PC-9 (cell line): ENCODE measurements around the gene GLIPR1L2. TPM values are rescaled to one million over a fixed set of nuclear protein-coding genes. Genes with fewer than 3 reads are reported as not detected.
"Not testable (repeated sequence)": the region's sequence is repeated elsewhere in the genome, so short reads cannot be mapped to it uniquely, and the experiment has no call there.

Source experiments
- Bru-seq: library from RNA; stranded (reverse); fragments of 400-500 nt; gene quantifications from one replicate; lab custom pipeline; 2021; lab: Mats Ljungman, UMichigan
- BruChase-seq, 2 experiments: library from RNA; stranded (reverse); fragments of 400-500 nt; gene quantifications; one replicate each; lab custom pipeline; 2021; lab: Mats Ljungman, UMichigan
- BruUV-seq: library from RNA; stranded (reverse); fragments of 400-500 nt; replicated peaks from 2 replicates; lab custom pipeline; 2021; lab: Mats Ljungman, UMichigan
- CTCF ChIA-PET: fragments of 300-600 bp; sonication (Branson Sonifier 250); formaldehyde crosslinking; loops from one replicate; lab custom pipeline; 2022; ENCODE audit warnings: antibody characterized with exemption; lab: Charles Lee
- POLR2A ChIA-PET: fragments of 300-600 bp; sonication (Branson Sonifier 250); formaldehyde crosslinking; loops from one replicate; lab custom pipeline; 2022; ENCODE audit warnings: antibody characterized with exemption; ENCODE audit not compliant: unreplicated experiment; lab: Charles Lee
- DNase-seq, 2 experiments: peaks; one replicate each; pipeline versions ENCODE4 v3.0.0 to v3.0.0-alpha.2; 2015 to 2022; ENCODE audit warnings: mixed read lengths in 1 of 2
- H2AFZ ChIP-seq: fragments of 200-600 bp; sonication (generic); 2 replicates; pipeline ENCODE4 v1.8.1; 2017; ENCODE audit warnings: antibody characterized with exemption
- H3F3A ChIP-seq: fragments of 200-600 bp; sonication (generic); 2 replicates; pipeline ENCODE4 v1.8.1; 2017; ENCODE audit warnings: antibody characterized with exemption, mild to moderate bottlenecking, low read depth; ENCODE audit not compliant: insufficient read depth
- H3K27ac ChIP-seq: fragments of 200-600 bp; sonication (generic); 2 replicates; pipeline ENCODE4 v1.6.1; 2016; ENCODE audit warnings: mixed run types
- H3K27me3 ChIP-seq: fragments of 200-600 bp; sonication (generic); 2 replicates; pipeline ENCODE4 v1.6.1; 2016; ENCODE audit warnings: low read depth, mixed run types; ENCODE audit not compliant: insufficient read depth
- H3K36me3 ChIP-seq: fragments of 200-600 bp; sonication (generic); 2 replicates; pipeline ENCODE4 v1.6.1; 2016; ENCODE audit warnings: low read depth, mixed run types
- H3K4me1 ChIP-seq: fragments of 200-600 bp; sonication (generic); replicated peaks from 2 replicates; pipeline ENCODE4 v1.6.1; 2016; ENCODE audit warnings: mixed run types; ENCODE audit not compliant: insufficient read depth
- H3K4me2 ChIP-seq: fragments of 200-600 bp; sonication (generic); 2 replicates; pipeline ENCODE4 v1.6.1; 2017; ENCODE audit warnings: mixed run types
- H3K4me3 ChIP-seq: fragments of 200-600 bp; sonication (generic); 2 replicates; pipeline ENCODE4 v1.6.1; 2016; ENCODE audit warnings: mixed run types
- H3K79me2 ChIP-seq: fragments of 200-600 bp; sonication (generic); 2 replicates; pipeline ENCODE4 v1.6.1; 2017; ENCODE audit warnings: low read depth, mixed run types
- H3K9me2 ChIP-seq: fragments of 200-600 bp; sonication (generic); 2 replicates; pipeline ENCODE4 v1.8.1; 2017; ENCODE audit warnings: mild to moderate bottlenecking; ENCODE audit not compliant: insufficient read depth
- H3K9me3 ChIP-seq: fragments of 200-600 bp; sonication (generic); 2 replicates; pipeline ENCODE4 v1.8.1; 2016; ENCODE audit warnings: low read depth; ENCODE audit not compliant: insufficient read depth
- H4K20me1 ChIP-seq: fragments of 200-600 bp; sonication (generic); 2 replicates; pipeline ENCODE4 v1.8.1; 2017; ENCODE audit not compliant: insufficient read depth
- EZH2 ChIP-seq: fragments of 200-600 bp; sonication (generic); IDR thresholded peaks from 2 replicates; pipeline ENCODE4 v1.8.0; 2017; ENCODE audit warnings: antibody characterized with exemption, low read depth
- intact Hi-C: fragments of 100-400 bp; cut with micrococcal nuclease; formaldehyde crosslinking; loops from one replicate; pipeline ENCODE4 v1.10.0; 2022; ENCODE audit not compliant: unreplicated experiment
- long read RNA-seq: library from polyadenylated mRNA; stranded (forward); transcript quantifications from one replicate; pipeline ENCODE4 v2.0.0, GENCODE V29; 2022
- total RNA-seq: library from RNA; stranded (reverse); gene quantifications from 2 replicates; pipeline ENCODE4 v1.2.3, GENCODE V29; 2021
- TF ChIP-seq, protein P1 (sequence below): fragments of 200-600 bp; sonication (generic); conservative IDR thresholded peaks from 2 replicates; pipeline ENCODE4 v1.6.1; 2017; ENCODE audit warnings: mixed run types, antibody characterized with exemption, mild to moderate bottlenecking, moderate library complexity

GLIPR1L2 gene
- total RNA-seq (0.30 TPM in 1 of 2 replicates, not detected in the other), Bru-seq, nascent RNA (percentile 15 among the genes with signal in this experiment), BruChase-seq, experiment 1, labeled RNA remaining after a 2-hour chase (percentile 19 among the genes with signal in this experiment), BruChase-seq, experiment 2, labeled RNA remaining after a 6-hour chase (percentile 12 among the genes with signal in this experiment)
- long read RNA-seq, partial matches to known transcripts: 0 of 1 reads
- long read RNA-seq, other reads (novel, unspliced or antisense): 1 of 1 reads

- CTCF ChIA-PET: interaction anchor here (0.5 to 1.5 kb wide), 8 partner anchors 56 to 500 kb away, joined by 3 to 7 read pairs (median 3); partner anchors contain the start of gene CAPS2
- intact Hi-C loops: loop anchor here (1.0 to 5.0 kb wide), 3 partner anchors 89 to 1066 kb away; partner anchors contain the start of genes GLIPR1 and KRR1
- peak within 1 kb of the TSS; percentile 88 for H3K4me2 ChIP-seq
- H3K9me3 ChIP-seq: no peaks in the 10 kb centered on the region
- peak within 1 kb of the TSS; percentile 69 for H3K4me3 ChIP-seq
- peaks cover 21% of the 10 kb centered on the region for H3K4me1 ChIP-seq
- H2AFZ ChIP-seq: peak within 1 kb of the TSS; percentile 98
- peak within 1 kb of the TSS; percentile 56 for H3K27ac ChIP-seq
- POLR2A ChIA-PET: interaction anchor here (0.6 to 0.7 kb wide), 4 partner anchors 89 to 650 kb away, joined by 3 to 11 read pairs (median 4); partner anchors contain the start of genes GLIPR1 and KRR1
- DNase-seq: peak; percentile 89 to 95
- BruUV-seq: TSS peak; percentile 95
- H4K20me1 ChIP-seq: no peaks in the 10 kb centered on the region
- no peaks in the 10 kb centered on the region for H3K36me3 ChIP-seq
- peaks cover 4% of the 10 kb centered on the region; the same call in 1 of the 2 replicates for H3F3A ChIP-seq
- TF ChIP-seq, protein P1, sequence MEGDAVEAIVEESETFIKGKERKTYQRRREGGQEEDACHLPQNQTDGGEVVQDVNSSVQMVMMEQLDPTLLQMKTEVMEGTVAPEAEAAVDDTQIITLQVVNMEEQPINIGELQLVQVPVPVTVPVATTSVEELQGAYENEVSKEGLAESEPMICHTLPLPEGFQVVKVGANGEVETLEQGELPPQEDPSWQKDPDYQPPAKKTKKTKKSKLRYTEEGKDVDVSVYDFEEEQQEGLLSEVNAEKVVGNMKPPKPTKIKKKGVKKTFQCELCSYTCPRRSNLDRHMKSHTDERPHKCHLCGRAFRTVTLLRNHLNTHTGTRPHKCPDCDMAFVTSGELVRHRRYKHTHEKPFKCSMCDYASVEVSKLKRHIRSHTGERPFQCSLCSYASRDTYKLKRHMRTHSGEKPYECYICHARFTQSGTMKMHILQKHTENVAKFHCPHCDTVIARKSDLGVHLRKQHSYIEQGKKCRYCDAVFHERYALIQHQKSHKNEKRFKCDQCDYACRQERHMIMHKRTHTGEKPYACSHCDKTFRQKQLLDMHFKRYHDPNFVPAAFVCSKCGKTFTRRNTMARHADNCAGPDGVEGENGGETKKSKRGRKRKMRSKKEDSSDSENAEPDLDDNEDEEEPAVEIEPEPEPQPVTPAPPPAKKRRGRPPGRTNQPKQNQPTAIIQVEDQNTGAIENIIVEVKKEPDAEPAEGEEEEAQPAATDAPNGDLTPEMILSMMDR: peak; percentile 88
- TF ChIP-seq EZH2: no peak
- H3K27me3 ChIP-seq: no peaks in the 10 kb centered on the region
- 0 out of 2 replicates have a peak, but pooled peaks cover 4% of the 10 kb centered on the region for H3K79me2 ChIP-seq
- no peaks in the 10 kb centered on the region for H3K9me2 ChIP-seq
These were observed at the start of gene GLIPR1L2 for GRCh38 chr12:75390899-75391538. TSS of gene GLIPR1L2 (plus strand) at chr12:75391089. CDS start at chr12:75391117, 28 bp downstream.

DNA sequence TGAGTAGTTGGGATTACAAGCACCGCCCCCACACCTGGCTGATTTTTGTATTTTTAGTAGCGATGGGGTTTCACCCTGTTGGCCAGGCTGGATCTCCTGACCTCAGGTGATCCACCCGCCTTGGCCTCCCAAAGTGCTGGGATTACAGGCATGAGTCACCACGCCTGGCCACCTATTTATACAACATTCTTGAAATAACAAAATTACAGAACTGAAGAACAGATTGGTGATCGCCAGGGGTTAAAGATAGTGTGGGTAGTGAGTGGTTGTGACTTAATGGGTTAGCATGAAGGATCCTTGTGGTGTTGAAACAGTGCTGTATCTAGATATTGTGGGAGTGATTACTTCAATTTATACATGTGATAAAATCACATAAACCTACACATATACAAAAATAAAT is 49.0 kb upstream of the GLIPR1L2 start:
- H3K36me3 ChIP-seq: no peaks in the 10 kb centered on the region

GRCh38 chr12:75345531-75345930 is 45.4 kb upstream of the GLIPR1L2 start:
- intact Hi-C loops: no loop called here
- Histone ChIP-seq H3K79me2 (no peaks in the 10 kb centered on the region), H3K27me3 (no peaks in the 10 kb centered on the region), H3K4me3 (no peak overlapping the region), H3F3A (no peaks in the 10 kb centered on the region), H3K9me2 (no peaks in the 10 kb centered on the region), H3K36me3 (no peaks in the 10 kb centered on the region), H3K27ac (no peak overlapping the region), H3K4me2 (no peak overlapping the region), H3K9me3 (peaks cover 4% of the 10 kb centered on the region), H4K20me1 (no peaks in the 10 kb centered on the region), H3K4me1 (no peaks in the 10 kb centered on the region), H2AFZ (no peak overlapping the region)
- POLR2A ChIA-PET: no interaction called here
- CTCF ChIA-PET: no interaction called here
- BruUV-seq: no TSS peak
- TF ChIP-seq EZH2: no peak
- TF ChIP-seq, protein P1: no peak
- DNase-seq: no peak

More for the DNA sequence above, 49.0 kb upstream of the GLIPR1L2 start:
- BruUV-seq: no TSS peak
- Histone ChIP-seq H2AFZ (no peak overlapping the region), H3K4me1 (no peaks in the 10 kb centered on the region), H4K20me1 (no peaks in the 10 kb centered on the region), H3K4me3 (no peak overlapping the region), H3K9me3 (peaks cover 10% of the 10 kb centered on the region), H3F3A (no peaks in the 10 kb centered on the region), H3K4me2 (no peak overlapping the region), H3K79me2 (no peaks in the 10 kb centered on the region), H3K27me3 (no peaks in the 10 kb centered on the region), H3K9me2 (no peaks in the 10 kb centered on the region), H3K27ac (no peak overlapping the region)
- CTCF ChIA-PET: no interaction called here
- intact Hi-C loops: no loop called here
- no peak for DNase-seq
- no peak for TF ChIP-seq EZH2
- TF ChIP-seq, protein P1: no peak
- POLR2A ChIA-PET: no interaction called here

DNA sequence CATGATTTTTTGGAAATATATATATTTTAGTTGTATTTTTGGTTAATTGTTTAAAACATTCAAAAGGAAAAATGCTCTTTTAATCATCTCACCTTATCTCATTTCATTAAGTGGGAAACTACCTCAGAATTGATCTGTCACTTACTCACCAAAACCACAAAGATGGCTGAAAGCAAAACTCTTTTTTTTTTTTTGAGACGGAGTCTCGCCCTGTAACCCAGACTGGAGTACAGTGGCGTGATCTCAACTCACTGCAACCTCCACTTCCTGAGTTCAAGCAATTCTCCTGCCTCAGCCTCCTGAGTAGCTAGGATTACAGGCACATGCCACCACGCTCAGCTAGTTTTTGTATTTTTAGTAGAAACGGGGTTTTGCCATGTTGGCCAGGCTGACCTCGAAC is 44.7 kb upstream of the GLIPR1L2 start:
- POLR2A ChIA-PET, H3K9me2 ChIP-seq, H3K27ac ChIP-seq, intact Hi-C loops, H2AFZ ChIP-seq, H3F3A ChIP-seq, DNase-seq, BruUV-seq, H3K36me3 ChIP-seq, H3K4me3 ChIP-seq, H3K9me3 ChIP-seq, H3K4me1 ChIP-seq, H4K20me1 ChIP-seq, CTCF ChIA-PET, H3K27me3 ChIP-seq, H3K4me2 ChIP-seq, H3K79me2 ChIP-seq: not testable (repeated sequence)
